ENCODE results near the gene CA10. TPM values are rescaled to one million over a fixed set of nuclear protein-coding genes. Genes with fewer than 3 reads are reported as not detected.

CA10 gene
- total RNA-seq, 2 donors from 2014 or later: not detected

DNA sequence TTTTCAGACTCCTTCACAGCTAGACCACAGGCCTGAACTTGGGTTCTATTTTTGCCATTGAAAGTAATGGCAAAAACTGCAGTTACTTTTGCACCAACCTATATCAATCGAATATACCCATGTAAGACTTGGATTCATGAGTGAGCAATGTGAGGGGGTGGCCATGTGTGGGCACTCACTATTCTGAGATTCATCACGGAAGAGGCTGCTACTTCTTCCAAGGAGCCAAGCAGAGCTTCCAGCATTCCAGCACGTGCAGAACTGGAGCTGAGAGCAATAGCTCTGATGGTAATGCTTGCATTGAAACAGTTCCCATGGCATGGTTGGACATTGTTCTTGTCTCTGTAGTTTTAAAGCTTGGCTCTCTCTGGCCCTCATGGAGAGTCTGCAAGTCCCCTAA, 327.6 kb downstream of the CA10 start:
- Histone ChIP-seq H3K4me1 (no peaks in the 10 kb centered on the region), H3K27ac (no peak overlapping the region), H3K4me3 (no peak overlapping the region), H3K36me3 (no peaks in the 10 kb centered on the region), H3K9me3 (no peaks in the 10 kb centered on the region), H3K27me3 (no peaks in the 10 kb centered on the region)
- no peak for DNase-seq (ENCODE audit: low spot score)
- TF ChIP-seq, protein P1, sequence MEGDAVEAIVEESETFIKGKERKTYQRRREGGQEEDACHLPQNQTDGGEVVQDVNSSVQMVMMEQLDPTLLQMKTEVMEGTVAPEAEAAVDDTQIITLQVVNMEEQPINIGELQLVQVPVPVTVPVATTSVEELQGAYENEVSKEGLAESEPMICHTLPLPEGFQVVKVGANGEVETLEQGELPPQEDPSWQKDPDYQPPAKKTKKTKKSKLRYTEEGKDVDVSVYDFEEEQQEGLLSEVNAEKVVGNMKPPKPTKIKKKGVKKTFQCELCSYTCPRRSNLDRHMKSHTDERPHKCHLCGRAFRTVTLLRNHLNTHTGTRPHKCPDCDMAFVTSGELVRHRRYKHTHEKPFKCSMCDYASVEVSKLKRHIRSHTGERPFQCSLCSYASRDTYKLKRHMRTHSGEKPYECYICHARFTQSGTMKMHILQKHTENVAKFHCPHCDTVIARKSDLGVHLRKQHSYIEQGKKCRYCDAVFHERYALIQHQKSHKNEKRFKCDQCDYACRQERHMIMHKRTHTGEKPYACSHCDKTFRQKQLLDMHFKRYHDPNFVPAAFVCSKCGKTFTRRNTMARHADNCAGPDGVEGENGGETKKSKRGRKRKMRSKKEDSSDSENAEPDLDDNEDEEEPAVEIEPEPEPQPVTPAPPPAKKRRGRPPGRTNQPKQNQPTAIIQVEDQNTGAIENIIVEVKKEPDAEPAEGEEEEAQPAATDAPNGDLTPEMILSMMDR (IDR thresholded peaks at IDR 0.05): no peak

DNA sequence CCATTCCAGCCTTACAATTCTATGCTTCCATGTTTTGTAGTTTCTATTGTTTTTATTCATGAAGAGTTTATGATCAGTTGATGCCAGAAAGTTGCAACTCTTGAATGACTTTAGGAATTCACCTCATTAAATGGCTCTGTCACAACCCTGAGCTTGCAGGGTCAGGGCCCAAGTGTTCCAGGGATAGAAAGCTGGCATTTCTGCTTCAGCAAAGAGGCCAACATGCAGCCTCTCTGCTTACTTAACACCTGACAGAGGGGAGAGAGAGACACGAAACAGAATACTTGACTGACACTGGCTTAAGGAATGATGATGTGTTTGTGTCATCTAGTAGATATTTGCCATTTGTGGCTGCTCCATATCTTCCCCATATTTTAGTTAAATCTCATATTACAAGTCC, 328.1 kb downstream of the CA10 start:
- DNase-seq (ENCODE audit: low spot score): no peak
- H3K9me3 ChIP-seq: no peaks in the 10 kb centered on the region
- no peak overlapping the region for H3K27ac ChIP-seq
- no peaks in the 10 kb centered on the region for H3K4me1 ChIP-seq
- H3K36me3 ChIP-seq: no peaks in the 10 kb centered on the region
- TF ChIP-seq, protein P1 (IDR thresholded peaks at IDR 0.05): no peak
- H3K27me3 ChIP-seq: no peaks in the 10 kb centered on the region
- no peak overlapping the region for H3K4me3 ChIP-seq

DNA sequence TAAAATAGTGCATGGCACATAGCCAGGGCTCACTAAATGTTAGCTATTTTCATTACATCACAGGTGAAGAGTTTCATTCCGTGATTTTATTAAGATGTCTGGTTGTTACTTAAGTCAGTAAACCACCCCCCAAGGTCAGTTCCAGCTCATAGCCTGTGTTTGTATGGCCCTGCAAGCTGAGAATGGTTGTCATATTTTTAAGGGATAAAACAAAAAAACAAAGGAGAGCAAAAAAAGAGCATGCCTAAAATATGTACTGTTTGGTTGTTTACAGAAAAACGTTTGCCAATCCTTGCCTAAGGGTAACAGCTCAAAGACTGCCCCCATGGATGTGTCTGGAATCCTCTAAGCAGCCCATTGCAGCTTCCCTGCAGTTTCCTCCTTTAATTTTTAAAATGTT, 329.6 kb downstream of the CA10 start:
- no peaks in the 10 kb centered on the region for H3K36me3 ChIP-seq
- no peaks in the 10 kb centered on the region for H3K4me1 ChIP-seq
- TF ChIP-seq, protein P1 (IDR thresholded peaks at IDR 0.05): no peak
- H3K9me3 ChIP-seq: no peaks in the 10 kb centered on the region
- H3K4me3 ChIP-seq: no peak overlapping the region
- no peaks in the 10 kb centered on the region for H3K27me3 ChIP-seq
- no peak overlapping the region for H3K27ac ChIP-seq
- DNase-seq (ENCODE audit: low spot score): no peak

DNA sequence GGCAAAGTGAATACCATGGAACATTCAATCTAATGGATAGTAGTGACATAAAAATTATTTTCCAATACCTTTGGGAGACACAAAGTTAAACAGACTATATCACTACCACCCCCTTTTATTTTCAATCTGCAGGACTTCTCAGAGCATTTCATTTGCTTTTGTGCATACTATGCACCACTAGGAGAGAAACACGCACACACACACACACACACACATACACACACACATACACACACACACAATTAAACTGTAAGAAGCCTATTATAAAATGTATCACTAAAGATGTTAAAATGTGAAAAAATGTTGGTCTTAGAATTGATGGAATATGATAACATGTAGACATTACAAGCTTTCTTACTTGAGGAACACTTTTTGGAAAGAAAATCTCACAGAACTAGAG, 331.4 kb downstream of the CA10 start:
- Histone ChIP-seq H3K9me3 (no peaks in the 10 kb centered on the region), H3K4me1 (no peaks in the 10 kb centered on the region), H3K4me3 (no peak overlapping the region), H3K27ac (no peak overlapping the region), H3K27me3 (no peaks in the 10 kb centered on the region), H3K36me3 (no peaks in the 10 kb centered on the region)
- no peak for DNase-seq (ENCODE audit: low spot score)
- TF ChIP-seq, protein P1 (IDR thresholded peaks at IDR 0.05): no peak

DNA sequence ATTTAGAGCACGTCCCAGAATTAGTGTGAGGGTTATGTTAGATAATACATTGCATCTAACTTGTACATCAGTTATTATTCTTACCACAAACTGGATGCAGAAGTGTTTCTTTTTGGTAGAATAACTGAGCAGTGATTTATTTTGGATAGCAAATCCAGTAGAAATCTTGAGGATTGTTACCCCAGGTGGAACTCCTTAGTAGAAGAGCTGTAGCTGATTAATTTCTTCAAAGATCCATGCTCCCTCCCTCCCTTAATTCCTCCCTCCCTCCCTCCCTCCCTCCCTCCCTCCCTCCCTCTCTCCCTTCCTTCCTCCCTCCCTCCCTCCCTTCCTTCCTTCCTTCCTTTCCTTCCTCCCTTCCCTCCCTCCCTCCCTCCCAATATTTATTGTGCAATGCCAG, 337.7 kb downstream of the CA10 start:
- no peak for DNase-seq (ENCODE audit: low spot score)
- Histone ChIP-seq H3K27me3 (no peaks in the 10 kb centered on the region), H3K27ac (no peak overlapping the region), H3K4me1 (no peaks in the 10 kb centered on the region), H3K9me3 (no peaks in the 10 kb centered on the region), H3K4me3 (no peak overlapping the region), H3K36me3 (no peaks in the 10 kb centered on the region)
- TF ChIP-seq, protein P1 (IDR thresholded peaks at IDR 0.05): no peak

DNA sequence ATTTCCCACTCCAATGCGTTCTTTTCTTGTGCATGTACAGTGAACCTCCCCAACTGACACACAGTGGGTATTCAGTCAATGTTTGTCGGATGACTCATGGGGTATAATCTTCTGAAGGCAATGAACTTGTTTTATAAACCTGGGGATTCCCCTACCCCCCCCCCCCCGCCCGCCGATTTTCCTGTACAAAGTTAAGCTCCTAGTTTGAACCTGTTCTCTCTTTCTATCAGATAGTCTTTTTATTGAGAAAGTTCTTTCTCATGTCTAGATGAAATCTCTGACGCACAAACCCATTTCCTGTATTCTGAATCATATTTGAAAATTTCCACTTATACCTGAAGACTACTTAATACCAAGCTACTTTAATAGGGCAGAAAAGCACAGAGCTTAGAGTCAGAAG, 338.3 kb downstream of the CA10 start:
- DNase-seq (ENCODE audit: low spot score): no peak
- Histone ChIP-seq H3K27ac (no peak overlapping the region), H3K27me3 (no peaks in the 10 kb centered on the region), H3K36me3 (no peaks in the 10 kb centered on the region), H3K4me1 (no peaks in the 10 kb centered on the region), H3K4me3 (no peak overlapping the region), H3K9me3 (no peaks in the 10 kb centered on the region)
- TF ChIP-seq, protein P1 (IDR thresholded peaks at IDR 0.05): no peak
